Activated T-cell treated with anti-CD3 and anti-CD28 coated beads, Interleukin-2, amount 50 U/mL, for 4 hours (primary cell): ENCODE measurements around the gene AGO3. TPM values are rescaled to one million over a fixed set of nuclear protein-coding genes. Genes with fewer than 3 reads are reported as not detected.

Experiments
- ATAC-seq, 2 donors: fragments of 200-7000 bp; cut with Tn5 transposase; one replicate each; pipeline ENCODE4 v1.10.0; 2021
- DNase-seq: peaks from one replicate; pipeline ENCODE4 v3.0.0-alpha.2; 2020
- H3K27me3 Mint-ChIP-seq: one replicate; pipeline ENCODE4 v1.8.0; 2021; ENCODE audit warnings: low read depth, mixed read lengths
- H3K36me3 Mint-ChIP-seq: one replicate; pipeline ENCODE4 v1.8.0; 2022; ENCODE audit warnings: mixed read lengths; ENCODE audit not compliant: insufficient read depth
- H3K4me1 Mint-ChIP-seq: one replicate; pipeline ENCODE4 v1.8.0; 2021; ENCODE audit warnings: low read depth, mixed read lengths
- H3K4me3 Mint-ChIP-seq: one replicate; pipeline ENCODE4 v1.8.0; 2021; ENCODE audit warnings: mild to moderate bottlenecking, moderate library complexity, mixed read lengths
- H3K9me3 Mint-ChIP-seq: one replicate; pipeline ENCODE4 v1.8.0; 2021; ENCODE audit warnings: mixed read lengths
- total RNA-seq, 3 donors: library from RNA; stranded (reverse); gene quantifications; one replicate each; pipeline ENCODE4 v1.2.1, GENCODE V29; 2021

AGO3 gene
- total RNA-seq, 3 donors from 2014 or later, result 20.3 to 22.8 (median 21.9) TPM

DNA sequence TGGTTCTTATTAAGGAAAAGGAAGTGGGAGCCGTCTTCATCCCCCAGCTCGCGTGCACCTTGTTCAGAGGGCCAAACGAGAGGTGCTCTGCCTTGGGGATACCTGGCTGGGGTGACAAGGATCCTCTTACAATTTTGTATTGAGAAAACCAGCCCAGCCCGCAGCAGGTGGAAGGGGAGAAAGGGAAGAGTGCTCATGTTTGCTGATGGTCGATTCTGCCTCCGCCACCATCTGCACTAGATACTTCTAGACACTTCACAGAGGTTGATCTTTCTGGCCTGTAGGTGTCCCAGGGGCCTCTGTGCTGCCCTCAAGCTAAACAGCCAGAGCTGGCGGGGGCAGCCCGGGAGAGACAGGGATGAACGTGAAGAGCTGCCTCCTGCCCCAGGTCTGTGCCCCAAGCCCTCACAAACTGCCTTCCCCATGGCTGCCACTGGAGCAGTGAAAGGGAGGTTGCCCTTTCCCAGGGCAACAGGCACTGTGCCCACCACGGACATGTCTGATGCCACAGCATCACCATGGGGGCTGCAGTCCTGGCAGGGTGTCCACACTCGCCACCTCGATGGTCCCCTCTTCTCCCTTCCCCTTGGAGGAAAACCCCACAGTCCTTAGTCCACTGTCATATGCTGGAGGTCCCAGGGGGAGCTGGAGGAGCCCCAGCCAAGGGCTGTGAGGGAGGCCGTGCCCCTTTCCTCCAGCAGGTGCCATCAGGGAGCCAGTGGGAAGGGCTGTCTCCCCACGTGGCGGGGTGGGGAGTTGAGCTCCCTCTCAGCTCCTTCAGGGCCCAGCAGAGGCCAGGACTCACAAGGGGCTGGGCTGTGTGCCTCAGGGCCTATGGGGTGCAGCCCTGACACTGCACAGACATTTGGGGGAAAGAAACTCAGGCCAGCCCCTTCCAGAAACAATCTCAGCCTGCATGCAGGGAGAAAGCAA, 165.9 kb downstream of the AGO3 start:
- Mint-ChIP-seq H3K4me3 (no peak overlapping the region), H3K27me3 (no peaks in the 10 kb centered on the region), H3K4me1 (peaks cover 4% of the 10 kb centered on the region), H3K9me3 (no peaks in the 10 kb centered on the region), H3K36me3 (peaks cover 7% of the 10 kb centered on the region)
- ATAC-seq (peak in 1 of 2 donors; percentile 15), DNase-seq (no peak)

DNA sequence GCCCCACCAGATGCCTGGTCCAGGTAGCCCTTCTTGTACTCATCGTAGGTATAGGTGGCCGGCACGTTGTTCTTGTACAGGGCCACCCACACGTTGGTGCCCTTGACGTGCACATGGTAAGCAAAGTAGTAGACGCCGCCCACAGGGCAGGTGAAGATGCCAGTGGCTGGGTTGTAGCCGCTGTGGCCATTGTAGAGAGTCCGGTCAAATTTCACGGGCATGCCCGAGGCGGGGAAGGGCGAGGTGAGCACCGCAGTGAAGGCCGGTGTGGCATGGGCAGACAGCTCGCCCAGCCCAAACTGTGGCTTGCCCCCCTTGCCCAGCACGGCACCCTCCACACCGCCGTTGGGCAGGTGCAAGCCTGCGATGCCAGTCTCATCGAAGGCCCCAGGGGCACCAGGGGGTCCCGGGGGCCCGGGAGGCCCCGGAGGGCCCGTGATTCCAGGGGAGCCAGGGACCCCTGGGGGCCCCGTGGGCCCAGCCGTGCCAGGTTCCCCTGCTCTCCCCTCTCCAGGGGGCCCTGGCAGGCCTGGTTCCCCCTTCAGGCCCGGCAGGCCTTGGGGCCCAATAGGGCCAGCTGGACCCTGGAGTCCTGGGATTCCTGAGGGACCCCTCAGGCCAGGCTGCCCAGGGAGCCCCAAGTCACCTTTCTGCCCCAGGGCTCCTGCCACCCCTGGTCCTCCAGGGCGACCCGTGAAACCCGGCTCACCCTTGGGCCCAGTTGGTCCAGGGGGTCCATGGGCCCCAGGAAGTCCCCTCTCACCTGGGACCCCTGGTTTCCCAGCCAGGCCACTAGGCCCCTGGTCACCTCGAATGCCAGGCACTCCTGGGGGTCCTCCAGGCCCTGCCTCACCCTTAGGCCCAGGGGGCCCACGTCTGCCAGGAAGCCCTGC, 167.0 kb downstream of the AGO3 start:
- Mint-ChIP-seq H3K27me3 (no peaks in the 10 kb centered on the region), H3K36me3 (no peaks in the 10 kb centered on the region), H3K4me3 (no peak overlapping the region), H3K9me3 (no peaks in the 10 kb centered on the region), H3K4me1 (peaks cover 2% of the 10 kb centered on the region)
- DNase-seq, result no peak
- no peak for ATAC-seq

DNA sequence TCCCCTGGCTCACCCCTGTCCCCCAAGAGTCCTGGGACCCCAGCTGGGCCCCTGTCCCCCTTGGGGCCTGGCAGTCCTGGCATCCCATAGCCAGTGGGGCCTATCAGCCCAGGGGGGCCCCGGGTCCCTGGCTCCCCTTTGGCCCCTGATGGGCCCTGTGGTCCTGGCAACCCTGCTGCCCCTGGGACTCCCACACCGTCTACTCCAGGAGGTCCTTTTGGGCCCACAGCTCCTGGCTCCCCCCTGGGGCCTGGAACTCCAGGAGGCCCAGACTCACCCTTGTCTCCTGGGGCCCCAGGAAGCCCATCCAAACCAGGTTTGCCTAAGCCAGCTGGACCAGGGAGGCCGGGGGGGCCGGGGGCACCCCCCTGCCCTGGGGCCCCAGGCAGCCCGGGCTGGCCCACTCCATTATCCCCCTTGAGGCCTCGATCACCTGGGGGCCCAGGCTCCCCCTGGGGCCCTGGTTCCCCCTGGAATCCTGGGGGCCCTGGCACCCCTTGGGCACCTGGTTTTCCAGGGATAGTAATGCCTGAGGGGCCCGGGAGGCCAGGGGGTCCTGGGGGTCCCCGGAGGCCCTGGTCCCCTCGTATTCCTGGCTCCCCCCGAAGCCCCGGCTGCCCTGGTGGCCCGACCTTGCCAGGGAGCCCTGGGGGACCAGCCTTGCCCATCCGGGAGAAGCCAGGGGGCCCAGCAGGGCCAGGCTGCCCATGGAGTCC, 167.9 kb downstream of the AGO3 start:
- H3K4me1 Mint-ChIP-seq, result peaks cover 2% of the 10 kb centered on the region
- H3K4me3 Mint-ChIP-seq, result no peak overlapping the region
- ATAC-seq (no peak), DNase-seq (no peak)
- H3K27me3 Mint-ChIP-seq, result no peaks in the 10 kb centered on the region
- no peaks in the 10 kb centered on the region for H3K9me3 Mint-ChIP-seq
- no peaks in the 10 kb centered on the region for H3K36me3 Mint-ChIP-seq

DNA sequence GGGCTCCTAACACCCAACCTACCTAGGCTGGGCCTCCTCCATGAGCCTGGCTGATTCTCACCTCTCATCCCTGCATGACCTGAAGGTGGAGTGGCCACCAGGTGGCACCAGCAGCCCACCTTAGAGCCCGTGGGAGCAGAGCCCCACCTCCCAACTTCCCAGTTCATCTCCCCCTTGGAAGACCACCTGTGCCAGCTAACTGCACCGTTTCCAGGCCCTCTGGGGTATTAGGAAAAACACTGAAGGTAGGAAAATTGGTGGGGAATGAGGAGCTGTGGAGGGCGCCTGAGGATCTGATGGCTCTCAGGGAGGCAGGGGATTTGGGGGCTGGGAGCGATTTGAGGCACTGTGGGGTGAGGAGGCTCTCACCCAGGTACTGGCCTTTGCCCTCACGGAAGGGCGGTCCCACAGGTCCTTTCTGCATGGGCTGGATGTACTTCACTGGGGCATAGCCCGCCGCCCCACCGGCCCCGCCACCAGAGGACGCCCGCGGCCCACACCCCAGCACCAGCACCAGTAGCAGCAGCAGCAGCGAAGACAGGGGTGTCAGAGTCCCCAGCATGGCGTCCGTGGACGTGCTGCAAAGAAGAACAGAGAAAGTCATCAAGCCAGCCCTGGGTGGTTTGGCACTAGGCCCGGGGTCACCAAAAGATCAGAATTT, 168.9 kb downstream of the AGO3 start:
- Mint-ChIP-seq H3K9me3 (no peaks in the 10 kb centered on the region), H3K27me3 (no peaks in the 10 kb centered on the region), H3K36me3 (no peaks in the 10 kb centered on the region), H3K4me1 (peaks cover 2% of the 10 kb centered on the region), H3K4me3 (no peak overlapping the region)
- ATAC-seq, result peak; percentile 89 to 92
- DNase-seq, result peak; percentile 75

DNA sequence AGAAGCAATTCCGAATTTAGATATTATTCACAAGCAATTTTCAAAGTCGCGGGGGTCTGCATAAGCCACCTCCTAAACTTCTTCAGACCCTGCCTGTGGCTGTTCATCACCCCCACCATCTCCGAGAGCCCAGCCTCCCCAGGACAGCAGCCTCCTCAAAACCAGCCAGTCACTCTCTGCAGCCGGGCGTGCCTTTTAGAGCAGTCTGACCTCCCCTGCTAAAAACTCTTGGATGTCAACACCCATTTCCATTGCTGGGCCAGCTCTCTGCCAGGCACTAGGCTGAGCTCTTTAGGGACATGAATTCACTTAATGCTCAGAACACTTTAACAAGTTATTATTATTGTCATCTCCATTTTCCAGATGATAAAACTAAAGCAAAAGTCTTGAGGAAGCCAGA, 169.5 kb downstream of the AGO3 start:
- H3K36me3 Mint-ChIP-seq, result no peaks in the 10 kb centered on the region
- ATAC-seq, result no peak
- DNase-seq, result no peak
- peaks cover 2% of the 10 kb centered on the region for H3K4me1 Mint-ChIP-seq
- H3K4me3 Mint-ChIP-seq, result no peak overlapping the region
- no peaks in the 10 kb centered on the region for H3K27me3 Mint-ChIP-seq
- H3K9me3 Mint-ChIP-seq, result no peaks in the 10 kb centered on the region

DNA sequence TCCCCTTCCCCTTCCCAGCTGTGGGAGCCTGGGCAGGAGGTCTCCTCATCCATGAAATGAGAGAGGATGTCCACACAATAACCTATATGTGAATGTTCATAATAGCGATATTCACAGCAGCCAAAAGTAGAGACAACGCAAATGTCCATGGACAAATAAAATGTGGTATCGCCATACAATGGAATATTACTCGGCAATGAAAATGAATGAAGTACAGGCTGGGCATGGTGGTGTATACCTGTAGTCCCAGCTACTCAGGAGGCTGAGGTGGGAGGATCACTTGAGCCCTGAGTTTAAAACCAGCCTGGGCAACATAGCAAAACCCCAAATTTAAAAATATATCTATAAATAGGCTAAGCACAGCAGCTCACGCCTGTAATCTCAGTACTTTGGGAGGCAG, 170.6 kb downstream of the AGO3 start:
- Mint-ChIP-seq H3K9me3 (no peaks in the 10 kb centered on the region), H3K36me3 (no peaks in the 10 kb centered on the region), H3K4me1 (peaks cover 2% of the 10 kb centered on the region), H3K27me3 (no peaks in the 10 kb centered on the region), H3K4me3 (no peak overlapping the region)
- ATAC-seq (no peak), DNase-seq (no peak)

DNA sequence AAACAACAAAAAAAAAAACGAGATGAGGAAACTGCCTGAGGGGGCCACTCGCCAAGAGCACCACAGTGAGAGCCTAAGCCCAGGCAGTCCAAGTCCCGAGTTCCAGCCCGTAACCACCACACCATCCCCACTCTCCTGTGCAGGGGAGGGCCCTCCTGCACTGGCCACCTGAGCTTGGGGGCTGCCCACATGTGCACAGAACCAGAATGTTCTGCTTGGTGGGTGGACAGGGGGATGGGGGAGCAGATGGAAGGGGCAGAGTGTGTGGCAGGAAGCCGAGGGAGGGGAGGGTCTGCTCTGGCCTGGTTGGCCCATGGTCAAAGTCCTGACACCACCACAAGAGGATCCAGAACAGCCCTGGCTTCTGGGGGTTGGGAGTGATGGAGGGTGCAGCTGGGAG, 175.4 kb downstream of the AGO3 start:
- no peaks in the 10 kb centered on the region for H3K9me3 Mint-ChIP-seq
- ATAC-seq (no peak), DNase-seq (no peak)
- H3K36me3 Mint-ChIP-seq, result no peaks in the 10 kb centered on the region
- peaks cover 21% of the 10 kb centered on the region for H3K4me1 Mint-ChIP-seq
- no peaks in the 10 kb centered on the region for H3K27me3 Mint-ChIP-seq
- no peak overlapping the region for H3K4me3 Mint-ChIP-seq

DNA sequence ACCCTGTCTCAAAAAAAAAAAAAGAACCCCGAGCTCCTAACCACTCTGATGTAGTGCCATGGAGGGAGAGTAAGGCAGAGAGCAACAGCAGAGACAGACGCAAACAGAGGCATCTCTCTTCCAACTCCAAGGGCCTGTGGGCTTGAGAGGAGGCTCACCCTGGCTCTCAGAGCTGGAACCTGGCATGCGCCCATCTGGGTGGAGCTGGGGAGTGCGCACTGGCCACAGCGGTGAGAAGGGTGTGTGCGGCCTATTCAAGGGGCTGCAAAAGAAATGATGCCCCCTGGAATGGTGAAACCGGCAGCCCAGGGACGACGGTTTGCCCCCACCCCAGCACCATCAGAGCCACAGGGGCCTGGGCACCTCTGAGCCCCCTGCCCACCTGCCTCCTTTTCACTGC, 176.5 kb downstream of the AGO3 start:
- ATAC-seq (no peak), DNase-seq (no peak)
- H3K4me3 Mint-ChIP-seq, result no peak overlapping the region
- H3K36me3 Mint-ChIP-seq, result no peaks in the 10 kb centered on the region
- peaks cover 24% of the 10 kb centered on the region for H3K4me1 Mint-ChIP-seq
- H3K9me3 Mint-ChIP-seq, result no peaks in the 10 kb centered on the region
- H3K27me3 Mint-ChIP-seq, result no peaks in the 10 kb centered on the region

DNA sequence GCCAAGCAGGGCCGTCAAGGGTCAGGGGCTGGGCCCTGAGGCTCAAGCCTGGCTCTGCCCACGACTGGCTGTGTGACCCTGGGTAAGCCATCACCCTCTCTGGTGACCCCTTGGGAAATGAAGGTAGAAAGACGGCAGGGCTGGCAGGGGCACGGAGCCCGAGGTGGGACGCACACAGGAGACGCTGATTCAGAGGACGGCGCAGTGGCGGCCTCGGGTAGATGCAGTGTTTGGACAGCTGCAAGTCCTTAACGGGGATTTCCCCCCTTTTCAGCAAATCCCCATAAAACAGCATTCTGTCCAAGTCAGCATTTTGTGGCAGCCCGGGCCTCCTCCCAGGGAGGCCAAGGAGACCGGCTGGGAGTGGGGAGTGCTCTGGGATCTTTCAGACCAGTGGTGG, 177.4 kb downstream of the AGO3 start:
- Mint-ChIP-seq H3K9me3 (no peaks in the 10 kb centered on the region), H3K27me3 (no peaks in the 10 kb centered on the region), H3K36me3 (no peaks in the 10 kb centered on the region), H3K4me1 (peaks cover 25% of the 10 kb centered on the region), H3K4me3 (no peak overlapping the region)
- no peak for ATAC-seq
- no peak for DNase-seq

DNA sequence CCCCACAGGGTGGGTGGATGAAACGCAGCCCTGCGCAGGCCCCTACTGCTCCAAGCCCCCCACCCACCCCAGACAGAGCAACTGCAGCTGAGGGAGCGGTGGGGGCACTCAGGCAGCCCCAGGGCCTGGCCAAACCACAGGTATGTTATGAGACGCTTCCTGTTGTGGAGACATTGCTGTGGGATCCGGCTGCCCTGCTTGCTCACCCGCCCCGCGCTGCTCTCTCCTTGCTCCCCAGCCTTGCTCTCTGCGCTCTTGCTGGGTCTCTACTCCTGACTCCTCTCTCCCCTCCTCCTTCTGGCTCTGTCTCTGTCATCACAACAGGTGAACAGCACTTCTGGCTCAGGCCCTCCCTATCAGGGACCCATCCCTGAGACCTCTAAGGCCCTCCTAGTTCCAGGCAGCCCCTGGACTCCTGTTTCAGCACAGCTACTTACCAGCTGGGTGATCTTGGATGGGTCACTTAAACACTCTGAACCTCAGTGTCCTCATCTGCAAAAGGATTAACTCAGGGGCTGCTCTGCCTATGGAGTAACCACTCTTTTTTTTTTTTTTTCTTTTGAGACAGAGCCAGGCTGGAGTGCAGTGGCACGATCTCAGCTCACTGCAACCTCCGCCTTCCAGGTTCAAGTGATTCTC, 178.3 kb downstream of the AGO3 start:
- peak; percentile 87 to 89 for ATAC-seq
- H3K9me3 Mint-ChIP-seq, result no peaks in the 10 kb centered on the region
- no peaks in the 10 kb centered on the region for H3K27me3 Mint-ChIP-seq
- H3K4me1 Mint-ChIP-seq, result peaks cover 25% of the 10 kb centered on the region
- H3K4me3 Mint-ChIP-seq, result no peak overlapping the region
- H3K36me3 Mint-ChIP-seq, result no peaks in the 10 kb centered on the region
- DNase-seq, result no peak

DNA sequence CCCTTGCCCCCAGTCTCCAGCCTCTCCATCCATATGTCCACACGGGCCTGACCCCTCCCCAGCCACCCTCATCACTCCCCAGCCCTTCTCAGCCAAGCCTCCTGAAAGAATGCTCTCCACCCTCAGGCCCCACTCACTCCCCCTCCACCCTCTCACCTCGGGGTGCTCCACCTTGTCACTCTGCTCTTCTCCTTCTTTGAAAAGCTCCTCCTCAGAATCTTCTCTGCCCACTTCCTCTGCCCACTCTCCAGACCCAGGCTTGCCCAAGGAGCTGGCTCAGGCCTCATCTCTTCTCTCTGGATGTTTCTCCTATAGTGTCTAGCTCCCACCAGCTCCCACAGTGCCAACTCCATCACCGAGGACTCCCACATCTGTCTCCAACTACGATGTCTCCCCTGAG, 180.2 kb downstream of the AGO3 start:
- Mint-ChIP-seq H3K36me3 (no peaks in the 10 kb centered on the region), H3K27me3 (no peaks in the 10 kb centered on the region), H3K4me3 (no peak overlapping the region), H3K9me3 (no peaks in the 10 kb centered on the region), H3K4me1 (peaks cover 25% of the 10 kb centered on the region)
- DNase-seq (no peak), ATAC-seq (no peak)

DNA sequence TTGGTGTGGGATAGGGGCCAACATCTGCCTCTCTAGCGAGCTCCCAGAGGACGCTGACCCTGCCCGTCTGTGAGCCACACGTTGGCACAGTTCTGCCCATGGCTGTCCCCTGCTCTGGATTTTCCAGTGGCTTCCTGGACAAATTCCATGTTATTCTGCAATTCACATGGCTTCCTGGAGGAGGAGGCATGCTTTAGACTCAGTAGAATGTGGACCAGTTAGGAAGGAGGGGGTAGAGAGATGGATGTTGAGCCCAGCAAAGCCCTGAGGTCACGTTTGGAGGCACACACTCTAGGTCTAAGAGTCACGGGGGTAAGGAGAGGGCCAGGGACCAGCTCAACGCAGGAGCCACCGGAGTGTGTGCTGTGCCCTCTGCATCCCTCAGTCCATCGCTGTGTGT, 181.9 kb downstream of the AGO3 start:
- no peaks in the 10 kb centered on the region for H3K27me3 Mint-ChIP-seq
- no peaks in the 10 kb centered on the region for H3K9me3 Mint-ChIP-seq
- H3K36me3 Mint-ChIP-seq, result no peaks in the 10 kb centered on the region
- ATAC-seq (no peak), DNase-seq (no peak)
- H3K4me3 Mint-ChIP-seq, result no peak overlapping the region
- H3K4me1 Mint-ChIP-seq, result peaks cover 24% of the 10 kb centered on the region

DNA sequence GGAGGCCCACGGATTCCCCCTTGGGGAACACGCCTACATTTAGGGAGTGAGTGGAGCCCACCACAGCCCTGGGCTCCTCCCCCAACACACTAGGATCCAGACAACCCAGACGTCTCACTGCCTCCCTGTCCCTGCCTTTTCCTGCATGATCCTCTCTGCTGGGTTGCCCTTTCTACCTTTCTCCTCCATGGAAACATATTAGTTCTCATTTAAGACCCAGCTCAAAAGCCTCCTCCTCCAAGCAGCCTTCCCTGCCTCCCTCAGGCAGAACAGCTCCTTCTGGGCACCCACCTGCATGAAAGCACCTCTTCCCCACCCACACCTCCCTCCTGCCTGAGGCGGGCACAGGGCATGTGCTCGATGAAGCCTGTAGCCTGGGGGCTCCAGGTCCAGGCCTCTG, 183.5 kb downstream of the AGO3 start:
- peaks cover 11% of the 10 kb centered on the region for H3K4me1 Mint-ChIP-seq
- H3K4me3 Mint-ChIP-seq, result no peak overlapping the region
- H3K36me3 Mint-ChIP-seq, result no peaks in the 10 kb centered on the region
- no peak for DNase-seq
- no peaks in the 10 kb centered on the region for H3K27me3 Mint-ChIP-seq
- no peaks in the 10 kb centered on the region for H3K9me3 Mint-ChIP-seq
- ATAC-seq, result no peak
